HG03521 (cell line): Measurements from ENCODE around the gene ABR.

Experiments
- ATAC-seq: cut with Tn5 transposase; IDR thresholded peaks from one replicate; pipeline ENCODE4 v1.9.1; 2021; ENCODE audit warnings: mild to moderate bottlenecking, moderate library complexity; ENCODE audit not compliant: unreplicated experiment

ABR gene

DNA sequence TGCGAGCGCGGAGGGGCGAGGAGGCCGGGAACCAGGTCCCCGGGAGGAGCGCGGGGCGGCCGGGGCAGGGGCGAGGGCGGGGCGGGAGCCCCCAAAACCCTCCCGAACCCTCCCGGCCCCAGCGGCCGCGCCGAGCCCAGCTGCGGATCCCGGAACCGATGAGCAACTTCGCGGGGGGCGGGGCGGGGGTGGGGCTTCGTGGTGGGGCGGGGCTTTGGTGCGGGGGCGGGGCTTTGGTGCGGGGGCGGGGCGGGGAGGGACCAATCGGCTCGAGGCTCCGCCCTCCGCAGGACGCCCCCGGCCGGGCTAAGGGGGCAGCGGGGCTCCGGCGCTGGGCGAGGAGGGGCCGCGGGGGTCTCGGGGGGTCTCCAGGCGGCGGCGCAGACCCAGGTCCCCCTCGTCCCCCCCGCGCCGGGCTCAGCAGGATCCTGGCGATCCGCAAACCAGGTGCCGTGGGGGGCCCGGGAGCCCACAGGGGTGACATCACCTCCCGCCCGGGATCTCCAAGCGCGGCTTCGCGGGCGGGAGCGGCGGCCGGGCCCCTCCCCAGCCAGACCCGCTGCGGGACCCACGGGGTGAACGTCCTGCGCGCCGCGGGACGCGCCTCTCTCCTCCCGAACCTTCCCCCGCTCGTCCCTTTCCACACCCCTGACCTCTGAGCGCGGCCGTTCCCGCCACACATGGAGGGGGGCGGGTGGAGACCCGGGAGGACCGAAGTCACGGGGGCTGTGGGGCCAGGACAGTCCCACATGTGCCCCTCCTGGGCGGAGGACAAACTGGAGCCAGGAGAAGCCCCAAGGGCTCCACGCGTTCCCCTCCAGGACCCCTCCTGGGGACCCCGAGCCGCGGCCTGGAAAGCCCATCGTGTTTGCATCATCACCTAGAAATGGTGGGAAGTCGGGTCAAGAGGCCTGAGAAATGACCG, at the start of gene ABR:
ABR (minus strand) TSS at position 164 of the 925 bp plus-strand sequence. CDS start 254 bp downstream, outside the sequence.
- ATAC-seq = peak; percentile 23

- peak; percentile 46 for ATAC-seq
These were observed 49.6 kb upstream of the ABR start for GRCh38 chr17:1229349-1229899.

DNA sequence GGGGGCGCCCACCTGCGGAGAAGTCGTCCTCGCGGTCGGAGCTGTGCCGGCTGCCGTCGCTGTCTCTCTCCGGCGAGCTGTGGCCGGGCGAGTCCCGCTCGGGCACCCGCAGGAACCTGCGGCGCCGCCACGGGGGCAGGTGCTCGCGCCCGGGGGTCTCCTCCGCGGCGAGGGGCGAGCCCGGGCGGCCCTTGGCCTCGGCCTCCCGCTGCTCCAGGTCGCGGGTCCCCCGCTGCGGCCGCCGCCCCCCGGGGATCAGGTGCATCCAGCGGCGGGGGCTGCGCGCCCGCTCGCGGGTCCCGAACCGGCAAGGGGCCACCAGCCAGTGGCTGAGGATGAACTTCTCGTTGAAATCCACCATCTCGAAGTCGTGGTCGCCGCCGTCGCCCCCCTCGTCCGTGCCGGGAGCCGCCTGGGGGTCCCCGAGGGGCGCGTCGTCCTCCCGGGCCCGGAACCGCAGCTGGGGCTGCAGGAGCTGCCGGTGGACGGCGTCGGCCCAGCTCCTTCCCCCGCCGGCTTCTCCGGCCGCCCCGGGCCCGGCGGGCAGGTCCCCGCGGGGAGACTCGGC, 49.1 kb upstream of the ABR start:
- peak; percentile 12 for ATAC-seq

DNA sequence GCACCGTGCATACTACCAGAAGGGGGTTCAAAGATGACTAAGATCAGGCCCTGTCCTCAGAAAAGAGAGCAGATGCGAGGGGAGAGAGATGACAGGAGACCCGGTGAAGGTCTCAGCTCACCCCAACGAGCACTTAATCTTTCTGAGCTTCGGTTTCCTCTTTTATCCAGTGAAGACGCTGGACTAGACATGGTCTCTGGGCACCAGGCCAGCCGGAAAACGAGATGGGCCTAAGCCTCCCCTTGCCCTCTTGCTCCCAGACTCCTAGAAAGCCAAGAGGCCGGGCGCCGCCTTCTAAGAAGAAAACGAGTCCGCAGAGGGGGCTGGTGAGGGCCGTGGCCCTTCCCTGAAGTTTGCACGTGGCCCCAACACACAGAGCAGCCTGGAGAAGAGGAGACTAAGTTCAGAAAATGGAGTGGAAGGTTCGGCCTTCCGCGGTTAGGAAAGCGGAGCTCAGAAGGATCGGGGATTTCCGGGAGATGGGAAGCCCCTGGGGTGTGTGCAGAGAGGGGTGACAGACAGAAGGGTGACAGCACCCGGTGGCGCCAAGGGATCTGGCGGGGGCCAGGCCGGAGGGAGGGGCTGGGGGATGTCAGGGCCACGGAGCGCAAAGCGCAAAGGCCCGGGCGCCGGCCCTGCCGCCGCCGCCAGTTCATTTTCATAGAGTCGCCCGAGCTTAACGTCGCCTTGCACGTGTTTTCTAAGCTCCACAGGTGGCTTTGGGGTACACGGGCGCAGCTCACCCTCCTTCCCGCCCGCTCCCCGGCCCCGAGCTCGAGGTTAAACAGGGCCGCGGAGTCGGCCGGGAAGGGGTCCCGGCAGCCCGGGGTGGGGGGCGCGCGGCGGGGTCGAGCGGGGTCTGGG, 48.4 kb upstream of the ABR start:
- ATAC-seq = no peak

GRCh38 chr17:1227365-1227764, 47.6 kb upstream of the ABR start:
- no peak for ATAC-seq

- ATAC-seq = no peak
These were observed 46.5 kb upstream of the ABR start for GRCh38 chr17:1226308-1226707.

GRCh38 chr17:1224330-1224729, 44.5 kb upstream of the ABR start:
- no peak for ATAC-seq

- no peak for ATAC-seq
These were observed 43.9 kb upstream of the ABR start for GRCh38 chr17:1223662-1224061.

GRCh38 chr17:1222321-1222720, 42.5 kb upstream of the ABR start:
- ATAC-seq = no peak

DNA sequence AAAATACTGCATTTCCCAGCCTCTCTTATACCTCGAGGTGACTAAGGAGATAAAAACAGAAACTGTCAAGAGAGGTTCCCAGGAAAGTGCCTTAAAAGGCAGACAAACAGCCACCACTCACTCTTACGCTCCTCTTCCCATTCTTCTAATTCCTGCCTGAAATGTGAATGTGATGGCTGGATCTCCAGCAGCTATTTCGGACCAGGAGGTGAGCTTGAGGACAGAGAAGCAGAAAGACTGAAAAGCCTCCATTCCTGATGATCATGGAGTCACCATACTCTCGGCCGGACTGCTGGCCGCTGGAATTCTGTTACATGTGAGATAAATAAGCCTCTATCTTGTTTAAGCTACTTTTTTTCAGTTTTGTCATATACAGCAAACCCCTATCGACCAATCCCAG, 41.4 kb upstream of the ABR start:
- ATAC-seq = no peak

DNA sequence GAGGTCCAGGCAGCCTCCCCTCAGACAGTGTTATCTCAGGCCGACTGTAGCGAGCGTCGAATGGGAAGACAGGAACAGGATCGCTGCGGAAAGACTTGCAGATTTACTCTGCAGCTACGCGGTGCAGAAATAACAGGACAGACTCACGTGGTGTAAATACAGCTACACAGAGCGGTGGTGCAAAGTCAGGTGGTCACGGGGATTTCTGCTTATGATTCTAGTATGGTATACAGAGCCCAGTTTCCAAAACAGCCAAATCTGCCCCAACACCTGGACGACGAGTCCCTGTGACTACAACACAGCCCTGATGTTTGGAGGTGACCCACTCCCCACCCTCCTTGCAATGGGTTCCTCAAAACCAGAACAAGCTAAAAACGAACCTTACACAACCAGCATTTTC, 40.6 kb upstream of the ABR start:
- ATAC-seq = no peak

DNA sequence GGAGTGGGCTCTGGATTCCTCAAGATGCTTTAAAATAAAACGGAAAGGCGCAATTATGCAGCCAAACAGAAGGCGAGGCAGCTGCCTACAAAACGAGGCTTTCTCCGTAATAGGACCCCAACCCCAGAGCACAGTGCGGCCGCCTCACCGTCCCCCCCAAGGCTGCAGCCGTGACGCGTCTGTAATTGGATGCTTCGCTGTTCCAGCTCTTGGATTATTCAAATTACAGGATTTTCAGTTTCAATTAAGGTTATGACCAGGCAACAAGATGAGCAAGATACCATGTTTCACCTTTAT, 37.3 kb upstream of the ABR start:
- ATAC-seq = no peak

DNA sequence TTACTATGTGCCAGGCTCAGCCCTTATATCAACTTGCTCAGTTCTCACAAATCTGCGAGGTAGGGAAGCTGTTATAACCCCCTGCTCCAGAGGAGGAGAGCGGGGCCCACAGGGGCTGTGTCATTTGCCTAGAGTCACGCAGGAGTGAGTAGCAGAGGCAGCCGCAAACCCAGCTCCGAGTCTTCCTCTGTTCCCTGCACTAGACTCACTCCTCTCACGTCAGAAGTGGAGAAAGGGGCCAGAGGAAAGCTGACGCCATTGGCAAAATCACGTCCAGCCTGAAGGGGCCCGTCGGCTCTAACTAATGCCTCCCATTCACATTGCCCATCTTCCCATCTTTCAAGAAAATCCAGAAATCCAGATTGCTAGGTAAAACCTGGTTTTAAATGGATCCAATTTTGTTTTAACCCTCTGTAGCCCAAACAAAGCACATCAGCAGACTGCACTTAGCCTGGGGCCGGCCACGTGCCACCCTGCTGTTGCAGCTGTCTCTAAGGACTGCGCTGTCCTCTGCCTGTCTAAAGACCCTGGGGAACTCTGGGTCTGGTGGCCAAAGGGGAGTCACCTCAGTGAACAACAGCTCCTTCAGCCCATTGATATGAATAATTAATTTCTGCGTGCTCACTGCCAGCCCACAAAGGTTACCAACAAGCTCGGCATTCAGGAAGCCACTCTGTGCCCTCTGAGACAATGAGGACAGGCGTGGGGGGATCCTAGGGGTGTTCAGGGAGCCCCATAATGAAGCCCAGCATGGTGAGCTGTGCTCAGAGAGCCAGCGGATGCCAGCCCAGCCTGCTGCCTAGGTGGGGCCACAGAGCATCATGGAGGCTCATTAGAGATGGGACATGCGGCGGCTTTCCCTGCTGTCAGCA, 36.7 kb upstream of the ABR start:
- no peak for ATAC-seq

DNA sequence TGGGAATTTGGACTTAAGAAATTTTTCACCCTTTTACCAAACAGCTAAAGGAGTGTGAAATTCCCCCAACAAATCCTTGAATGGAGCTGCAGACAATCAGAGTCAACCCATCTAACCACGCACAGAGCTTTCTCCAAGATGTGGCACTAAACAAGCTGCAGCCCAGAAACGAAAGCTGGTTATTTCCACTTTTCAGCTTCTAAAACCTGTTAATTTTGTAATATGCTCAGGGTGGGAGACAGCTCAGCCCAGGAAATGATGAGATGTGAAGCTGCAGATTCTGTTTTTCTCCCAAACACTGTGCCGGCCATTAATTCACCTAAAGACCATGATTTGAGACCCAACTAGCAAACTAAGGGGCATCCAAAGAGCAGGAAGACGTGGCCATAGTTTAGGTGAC, 33.2 kb upstream of the ABR start:
- ATAC-seq = no peak

DNA sequence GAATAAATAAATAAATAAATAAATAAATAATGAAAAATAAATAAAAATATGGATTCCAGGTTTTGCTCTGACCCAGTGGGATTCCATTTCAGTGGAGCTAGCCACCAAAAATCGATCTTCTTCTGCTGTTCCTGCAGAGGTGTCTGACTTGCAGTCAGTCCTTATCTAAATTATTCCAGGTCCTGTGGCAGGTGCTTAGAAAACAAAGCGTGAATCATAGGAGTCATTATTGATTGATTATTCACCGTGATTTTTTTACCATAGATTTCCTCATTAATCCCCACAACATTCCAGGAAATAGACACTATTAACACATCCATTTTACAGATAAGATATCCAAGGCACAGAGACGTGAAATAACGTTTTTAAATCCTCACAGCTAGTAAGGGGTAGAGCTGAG, 31.5 kb upstream of the ABR start:
- no peak for ATAC-seq

DNA sequence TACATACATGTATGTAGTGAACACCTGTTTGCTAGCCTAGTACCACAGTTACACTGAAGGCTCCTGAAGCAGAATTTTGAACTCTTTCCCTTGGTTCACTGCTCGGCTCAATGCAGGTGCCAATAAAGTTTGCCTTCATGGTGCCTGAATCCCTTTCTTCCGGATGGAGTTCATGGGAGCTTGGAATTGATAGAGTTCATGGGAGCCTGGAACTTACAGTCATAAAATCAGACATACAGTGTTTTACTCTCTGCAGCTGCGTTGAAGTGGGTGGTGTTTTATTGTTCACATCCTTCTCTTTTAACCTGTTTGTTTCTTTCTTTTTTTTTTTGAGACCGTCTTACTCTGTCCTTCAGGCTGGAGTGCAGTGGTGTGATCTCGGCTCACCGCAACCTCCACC, 29.2 kb upstream of the ABR start:
- ATAC-seq = no peak

GRCh38 chr17:1206026-1206777, 26.4 kb upstream of the ABR start:
- no peak for ATAC-seq

- no peak for ATAC-seq
These were observed 24.1 kb upstream of the ABR start for GRCh38 chr17:1203967-1204291.

DNA sequence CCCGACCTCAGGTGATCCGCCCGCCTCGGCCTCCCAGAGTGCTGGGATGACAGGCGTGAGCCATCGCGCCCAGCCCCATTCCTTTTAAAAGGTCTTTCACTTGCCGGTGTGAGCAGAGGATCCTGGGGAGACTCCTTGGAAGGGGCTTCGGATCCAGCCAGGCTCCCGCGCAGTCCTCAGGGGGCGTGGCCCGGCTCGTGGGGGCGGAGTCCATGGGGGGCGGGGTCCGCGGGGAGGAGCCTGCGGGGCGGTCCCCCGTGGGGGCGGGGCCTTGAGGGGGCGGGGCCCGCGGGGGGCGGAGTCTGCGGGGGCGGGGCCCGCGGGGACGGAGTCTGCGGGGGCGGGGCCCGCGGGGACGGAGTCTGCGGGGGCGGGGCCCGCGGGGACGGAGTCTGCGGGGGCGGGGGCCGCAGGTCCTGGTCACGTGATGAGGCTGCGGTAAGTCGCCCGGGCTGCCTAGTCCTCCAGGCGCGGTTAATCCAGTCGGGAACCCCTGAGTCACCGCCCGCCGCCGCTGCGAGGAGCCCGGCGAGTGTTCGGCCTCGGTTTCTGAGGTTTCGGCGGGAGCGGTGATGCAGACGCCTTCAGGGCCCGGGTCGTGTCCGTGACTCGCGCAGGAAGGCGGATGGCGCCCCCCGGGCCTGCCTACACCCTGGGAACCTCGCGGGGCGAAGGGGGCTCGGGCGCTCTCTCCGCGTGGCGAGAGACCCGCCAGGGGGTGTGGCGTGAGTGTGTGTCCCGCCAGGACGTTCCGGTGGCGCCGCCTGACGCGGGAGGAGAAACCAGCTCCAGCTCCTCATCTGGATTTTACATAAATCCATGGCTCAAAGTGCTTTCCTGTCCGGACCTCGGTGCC, 23.6 kb upstream of the ABR start:
- ATAC-seq = no peak
